Esophagus (tissue), 2 donors: Measurements from ENCODE around the gene ACSS3. TPM values are rescaled to one million over a fixed set of nuclear protein-coding genes. Genes with fewer than 3 reads are reported as not detected.

Experiments
- H3K27ac ChIP-seq, 2 donors: one replicate each; pipeline ENCODE4 v1.5.1; 2013; ENCODE audit warnings: low read depth in 2 of 2, mild to moderate bottlenecking in 2 of 2, inconsistent platforms in 1 of 2, low read length in 1 of 2, moderate library complexity in 1 of 2
- H3K27me3 ChIP-seq, 2 donors: one replicate each; pipeline ENCODE4 v1.6.1; 2013; ENCODE audit warnings: low read length in 2 of 2, control low read depth in 1 of 2, mild to moderate bottlenecking in 1 of 2; ENCODE audit not compliant: insufficient read depth in 2 of 2, control insufficient read depth in 1 of 2
- H3K36me3 ChIP-seq, 2 donors: one replicate each; pipeline ENCODE4 v1.6.1; 2013; ENCODE audit warnings: low read length in 1 of 2; ENCODE audit not compliant: control insufficient read depth in 2 of 2, insufficient read depth in 2 of 2
- H3K4me1 ChIP-seq, 2 donors: one replicate each; pipeline ENCODE4 v1.6.1; 2013; ENCODE audit warnings: low read length in 1 of 2; ENCODE audit not compliant: control insufficient read depth in 2 of 2, insufficient read depth in 2 of 2
- H3K4me3 ChIP-seq, 2 donors: one replicate each; pipeline ENCODE4 v1.5.1; 2013; ENCODE audit warnings: low read length in 2 of 2, mild to moderate bottlenecking in 2 of 2, low read depth in 1 of 2, moderate library complexity in 1 of 2
- H3K9me3 ChIP-seq, 2 donors: one replicate each; pipeline ENCODE4 v1.6.1; 2013; ENCODE audit warnings: mild to moderate bottlenecking in 2 of 2, low read depth in 1 of 2, low read length in 1 of 2, moderate library complexity in 1 of 2; ENCODE audit not compliant: control insufficient read depth in 2 of 2, insufficient read depth in 1 of 2
- WGBS, 2 donors: extraction: QIAGEN DNeasy Blood & Tissue Kit; methylation state at CpG; one replicate each; pipeline ENCODE4 v1.1.7; 2013; 5-methylcytosine and 5-hydroxymethylcytosine counted together
- polyA plus RNA-seq, 2 donors: library from polyadenylated mRNA; stranded (reverse); fragments of 200-250 nt; gene quantifications; one replicate each; pipeline ENCODE4 v1.2.3, GENCODE V29; 2013
- donor health status: healthy with polysubstance abuse.
- donor health status: Bipolar disorder and iron deficiency.

Gene ACSS3
- polyA plus RNA-seq, 2 donors, result 0.31 TPM

GRCh38 chr12:81259360-81259759, 181.5 kb downstream of the ACSS3 start:
- H3K9me3 ChIP-seq, result no peaks in the 10 kb centered on the region
- no peak overlapping the region for H3K27ac ChIP-seq
- no peaks in the 10 kb centered on the region for H3K36me3 ChIP-seq
- H3K27me3 ChIP-seq, result no peaks in the 10 kb centered on the region
- 86% methylated on average over 4 of the region's 4 CpGs for WGBS, 2 donors
- H3K4me1 ChIP-seq, result no peaks in the 10 kb centered on the region
- no peak overlapping the region for H3K4me3 ChIP-seq

GRCh38 chr12:81261508-81262207, 183.8 kb downstream of the ACSS3 start:
- Histone ChIP-seq H3K27ac (no peak overlapping the region), H3K27me3 (no peaks in the 10 kb centered on the region), H3K4me3 (no peak overlapping the region), H3K36me3 (no peaks in the 10 kb centered on the region), H3K9me3 (no peaks in the 10 kb centered on the region), H3K4me1 (no peaks in the 10 kb centered on the region)
- WGBS, 2 donors, result 83 to 84% methylated on average over 4 of the region's 4 CpGs

- WGBS, 2 donors, result 74 to 80% methylated on average over 2 of the region's 2 CpGs
- Histone ChIP-seq H3K27me3 (no peaks in the 10 kb centered on the region), H3K36me3 (no peaks in the 10 kb centered on the region), H3K9me3 (no peaks in the 10 kb centered on the region), H3K4me3 (no peak overlapping the region), H3K27ac (no peak overlapping the region), H3K4me1 (no peaks in the 10 kb centered on the region)
Measured at GRCh38 chr12:81263072-81263471, 185.2 kb downstream of the ACSS3 start.

GRCh38 chr12:81270385-81270784, 192.5 kb downstream of the ACSS3 start:
- Histone ChIP-seq H3K36me3 (no peaks in the 10 kb centered on the region), H3K27me3 (no peaks in the 10 kb centered on the region), H3K4me3 (no peak overlapping the region), H3K4me1 (no peaks in the 10 kb centered on the region), H3K27ac (no peak overlapping the region), H3K9me3 (no peaks in the 10 kb centered on the region)
- WGBS, 2 donors, result 94 to 97% methylated on average over 5 of the region's 5 CpGs

GRCh38 chr12:81274637-81275529, 197.0 kb downstream of the ACSS3 start:
- no peaks in the 10 kb centered on the region for H3K4me1 ChIP-seq
- no peak overlapping the region for H3K27ac ChIP-seq
- no peaks in the 10 kb centered on the region for H3K9me3 ChIP-seq
- H3K36me3 ChIP-seq, result no peaks in the 10 kb centered on the region
- 74 to 77% methylated on average over 8 of the region's 8 CpGs for WGBS, 2 donors
- H3K4me3 ChIP-seq, result no peak overlapping the region
- H3K27me3 ChIP-seq, result no peaks in the 10 kb centered on the region

GRCh38 chr12:81284137-81284536, 206.3 kb downstream of the ACSS3 start:
- H3K27ac ChIP-seq, result no peak overlapping the region
- WGBS, 2 donors, result 39 to 43% methylated on average over 3 of the region's 3 CpGs
- no peaks in the 10 kb centered on the region for H3K36me3 ChIP-seq

GRCh38 chr12:81288651-81289050, 210.8 kb downstream of the ACSS3 start:
- Histone ChIP-seq H3K4me1 (no peaks in the 10 kb centered on the region), H3K27ac (no peak overlapping the region), H3K36me3 (no peaks in the 10 kb centered on the region), H3K27me3 (no peaks in the 10 kb centered on the region), H3K9me3 (no peaks in the 10 kb centered on the region), H3K4me3 (no peak overlapping the region)

More at GRCh38 chr12:81284137-81284536, 206.3 kb downstream of the ACSS3 start:
- H3K9me3 ChIP-seq, result no peaks in the 10 kb centered on the region
- no peaks in the 10 kb centered on the region for H3K4me1 ChIP-seq
- no peaks in the 10 kb centered on the region for H3K27me3 ChIP-seq
- no peak overlapping the region for H3K4me3 ChIP-seq

GRCh38 chr12:81294325-81295190, 216.7 kb downstream of the ACSS3 start:
- Histone ChIP-seq H3K4me3 (no peak overlapping the region), H3K27me3 (no peaks in the 10 kb centered on the region), H3K4me1 (no peaks in the 10 kb centered on the region), H3K27ac (no peak overlapping the region), H3K9me3 (no peaks in the 10 kb centered on the region), H3K36me3 (no peaks in the 10 kb centered on the region)
- 72 to 74% methylated on average over 12 of the region's 12 CpGs for WGBS, 2 donors

- H3K27ac ChIP-seq, result no peak overlapping the region
- H3K27me3 ChIP-seq, result no peaks in the 10 kb centered on the region
- H3K9me3 ChIP-seq, result no peaks in the 10 kb centered on the region
- no peak overlapping the region for H3K4me3 ChIP-seq
- 69 to 70% methylated on average over 3 of the region's 3 CpGs for WGBS, 2 donors
- no peaks in the 10 kb centered on the region for H3K4me1 ChIP-seq
- H3K36me3 ChIP-seq, result no peaks in the 10 kb centered on the region
Measured at GRCh38 chr12:81295251-81295650, 217.4 kb downstream of the ACSS3 start.
